ENCODE measurements around the gene PPP1R37.

The PPP1R37 gene

DNA sequence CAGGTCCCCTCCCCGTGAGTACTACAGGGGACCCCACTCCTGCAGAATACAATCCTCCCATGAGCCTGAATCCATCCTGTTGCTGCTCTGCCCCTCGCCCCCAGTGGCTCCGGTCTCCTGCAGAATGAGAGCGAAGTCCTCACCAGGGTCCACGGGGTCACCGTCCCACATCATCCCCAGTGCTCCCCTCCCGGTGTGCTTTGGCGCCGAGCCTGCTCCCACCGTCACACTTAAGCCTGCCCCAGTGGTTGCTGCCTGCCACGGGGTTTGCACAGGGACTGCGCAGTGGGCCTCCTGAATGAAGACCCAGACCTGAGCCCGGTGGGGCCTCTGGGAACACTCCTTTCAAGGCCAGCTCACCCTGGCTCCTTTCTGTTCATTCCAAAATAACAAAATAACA is 37.3 kb downstream of the PPP1R37 start:
- TF ChIP-seq POLR2A (IDR thresholded peaks at IDR 0.05; ENCODE audit: low read depth, low read length) (no peak), PAX5 (IDR thresholded peaks at IDR 0.05; ENCODE audit: insufficient read depth, low read length, severe bottlenecking) (no peak), POLR2AphosphoS5 (IDR thresholded peaks at IDR 0.05; ENCODE audit: low read depth, low read length) (no peak), POU2F2 (IDR thresholded peaks at IDR 0.05; ENCODE audit: low read depth, low read length) (no peak), SPI1 (IDR thresholded peaks at IDR 0.05; ENCODE audit: low read depth, low read length) (no peak), TAF1 (IDR thresholded peaks at IDR 0.05; ENCODE audit: low read depth, low read length) (no peak)
- DNase-seq (ENCODE audit: insufficient read length, low spot score) (no peak), FAIRE-seq (no peak)

DNA sequence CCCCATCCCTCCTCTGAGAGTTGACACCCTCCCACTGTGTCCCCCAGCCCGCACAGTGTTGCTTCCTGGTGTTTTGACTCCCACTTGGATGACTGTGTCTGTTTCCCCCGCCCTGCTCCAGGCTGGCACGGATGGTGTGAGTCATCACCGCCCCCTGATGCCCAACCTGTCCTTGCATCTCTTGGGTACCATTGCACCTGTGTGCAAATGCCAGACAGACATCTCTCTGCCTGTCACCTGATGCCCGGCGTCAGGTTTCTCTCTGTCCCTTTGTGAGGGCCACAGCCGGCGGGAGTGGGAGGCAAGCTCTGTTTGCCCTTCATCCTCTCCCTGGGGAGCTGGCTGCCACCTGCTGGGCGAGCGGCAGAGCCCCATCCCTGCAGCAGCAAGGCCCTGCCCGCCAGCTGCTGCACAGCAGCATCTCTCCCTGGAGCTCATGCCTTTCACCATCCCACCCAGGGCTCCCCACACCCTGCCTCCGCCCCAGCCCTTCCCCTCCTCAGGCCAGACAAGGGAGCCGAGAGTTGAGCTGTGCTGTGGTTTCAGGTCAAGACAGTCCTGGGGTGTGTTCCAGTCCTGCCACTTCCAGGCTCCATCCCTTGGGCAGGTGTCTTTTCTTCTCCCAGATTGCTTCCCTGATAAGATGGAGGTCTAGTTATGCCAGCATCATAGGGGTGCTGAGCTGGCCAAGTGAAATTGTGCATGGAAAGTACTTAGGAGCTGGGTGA is 38.1 kb downstream of the PPP1R37 start:
- DNase-seq (ENCODE audit: insufficient read length, low spot score) (no peak), FAIRE-seq (peak; percentile 55)
- no peak for TF ChIP-seq POU2F2 (IDR thresholded peaks at IDR 0.05; ENCODE audit: low read depth, low read length)
- no peak for TF ChIP-seq SPI1 (IDR thresholded peaks at IDR 0.05; ENCODE audit: low read depth, low read length)
- TF ChIP-seq POLR2A (IDR thresholded peaks at IDR 0.05; ENCODE audit: low read depth, low read length), result no peak
- TF ChIP-seq PAX5 (IDR thresholded peaks at IDR 0.05; ENCODE audit: insufficient read depth, low read length, severe bottlenecking), result no peak
- no peak for TF ChIP-seq TAF1 (IDR thresholded peaks at IDR 0.05; ENCODE audit: low read depth, low read length)
- no peak for TF ChIP-seq POLR2AphosphoS5 (IDR thresholded peaks at IDR 0.05; ENCODE audit: low read depth, low read length)

DNA sequence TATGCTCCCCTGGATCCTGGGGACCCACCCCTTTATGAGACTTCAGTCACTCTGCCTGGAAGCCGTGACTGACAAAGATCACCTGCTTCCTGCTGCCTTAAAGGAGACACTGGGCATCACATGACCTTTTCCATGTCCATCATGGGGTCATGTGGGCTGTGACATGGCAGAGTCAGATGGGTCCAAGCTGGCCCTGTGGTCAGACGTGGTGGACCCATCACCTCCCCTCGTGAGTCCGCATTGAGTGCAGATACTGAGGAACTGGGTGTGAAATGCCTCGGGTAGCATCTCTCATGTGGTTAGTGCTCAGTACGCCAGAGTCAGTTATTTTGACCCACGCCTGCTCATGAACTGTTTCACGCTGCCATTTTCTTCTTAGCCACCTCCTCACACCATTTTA is 40.7 kb downstream of the PPP1R37 start:
- DNase-seq (ENCODE audit: insufficient read length, low spot score) (no peak), FAIRE-seq (peak; percentile 77)
- TF ChIP-seq POLR2A (IDR thresholded peaks at IDR 0.05; ENCODE audit: low read depth, low read length), result no peak
- no peak for TF ChIP-seq POLR2AphosphoS5 (IDR thresholded peaks at IDR 0.05; ENCODE audit: low read depth, low read length)
- TF ChIP-seq TAF1 (IDR thresholded peaks at IDR 0.05; ENCODE audit: low read depth, low read length), result no peak
- no peak for TF ChIP-seq POU2F2 (IDR thresholded peaks at IDR 0.05; ENCODE audit: low read depth, low read length)
- TF ChIP-seq SPI1 (IDR thresholded peaks at IDR 0.05; ENCODE audit: low read depth, low read length), result no peak
- no peak for TF ChIP-seq PAX5 (IDR thresholded peaks at IDR 0.05; ENCODE audit: insufficient read depth, low read length, severe bottlenecking)

DNA sequence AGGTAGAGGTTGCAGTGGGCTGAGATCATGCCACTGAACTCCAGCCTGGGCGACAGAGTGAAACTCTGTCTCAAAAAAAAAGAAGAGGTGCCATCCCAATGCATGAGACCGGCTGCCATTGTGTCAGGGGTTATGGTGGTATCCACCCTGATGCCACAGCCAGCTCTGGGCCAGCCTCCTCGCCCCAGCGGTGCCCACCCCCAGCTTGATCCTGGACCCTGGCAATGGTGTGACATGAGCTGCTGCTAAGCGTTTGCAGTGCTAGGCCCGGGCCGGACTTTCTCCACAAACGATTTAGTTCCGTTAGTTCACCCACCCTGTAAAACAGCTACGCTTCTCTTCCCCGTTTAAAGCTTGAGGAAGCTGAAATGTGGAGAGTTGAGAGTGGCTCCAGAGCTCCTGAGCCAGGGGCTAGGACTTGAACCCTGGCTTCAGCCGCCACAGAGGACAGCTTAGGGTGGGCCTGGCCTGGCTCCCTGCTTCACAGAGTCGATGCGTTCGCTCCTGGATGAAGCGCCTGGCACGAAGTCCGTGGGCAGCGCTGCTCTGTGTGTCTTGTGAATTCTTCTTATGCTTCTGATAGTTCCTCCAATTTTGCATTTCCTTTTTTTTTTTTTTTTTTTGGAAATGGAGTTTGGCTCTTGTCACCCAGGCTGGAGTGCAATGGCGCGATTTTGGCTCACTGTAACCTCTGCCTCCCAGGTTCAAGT is 42.4 kb downstream of the PPP1R37 start:
- peak; percentile 69 for FAIRE-seq
- TF ChIP-seq SPI1 (IDR thresholded peaks at IDR 0.05; ENCODE audit: low read depth, low read length) (no peak), PAX5 (IDR thresholded peaks at IDR 0.05; ENCODE audit: insufficient read depth, low read length, severe bottlenecking) (no peak)
- DNase-seq (ENCODE audit: insufficient read length, low spot score), result no peak

DNA sequence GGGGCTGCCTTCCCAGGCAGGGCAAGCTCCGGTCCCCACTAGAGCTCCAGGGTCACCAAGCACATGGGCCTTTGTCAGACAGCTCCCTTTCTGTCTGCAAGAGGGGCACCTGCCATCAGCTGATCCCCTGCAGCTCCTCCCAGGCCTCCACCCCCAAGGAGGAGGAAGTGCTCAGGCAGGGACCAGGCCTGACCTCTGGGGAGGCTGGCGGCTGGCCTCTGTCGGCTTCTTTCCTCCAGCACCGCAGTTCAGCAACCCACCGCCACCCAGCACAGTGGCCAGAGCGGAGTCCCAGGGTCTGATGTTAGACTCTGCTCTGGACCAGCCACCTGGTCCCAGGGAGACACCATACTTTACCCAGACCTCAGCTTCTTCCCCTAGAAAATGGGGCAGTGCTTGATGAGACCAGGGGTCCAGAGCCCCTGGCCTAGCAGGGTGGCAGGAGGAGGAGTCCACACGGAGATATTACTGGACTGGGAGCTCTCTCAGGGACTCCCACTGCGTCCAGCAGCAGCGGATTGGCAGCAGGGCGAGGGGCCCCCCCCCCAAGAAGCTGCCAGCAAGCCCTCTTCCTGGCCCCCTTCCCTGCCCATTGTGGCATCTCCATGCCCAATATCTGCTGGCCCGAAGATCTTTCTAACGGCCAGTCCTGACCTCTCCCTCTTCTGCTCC is 43.7 kb downstream of the PPP1R37 start:
- TF ChIP-seq PAX5 (IDR thresholded peaks at IDR 0.05; ENCODE audit: insufficient read depth, low read length, severe bottlenecking) (no peak), POLR2A (IDR thresholded peaks at IDR 0.05; ENCODE audit: low read depth, low read length) (peak; percentile 38; the same call in 1 of the 2 replicates), TAF1 (IDR thresholded peaks at IDR 0.05; ENCODE audit: low read depth, low read length) (peak; percentile 34; the same call in 1 of the 2 replicates), POLR2AphosphoS5 (IDR thresholded peaks at IDR 0.05; ENCODE audit: low read depth, low read length) (0 out of 2 replicates have a peak, but pooled peaks have one; percentile 47), SPI1 (IDR thresholded peaks at IDR 0.05; ENCODE audit: low read depth, low read length) (peak; percentile 78), POU2F2 (IDR thresholded peaks at IDR 0.05; ENCODE audit: low read depth, low read length) (0 out of 2 replicates have a peak, but pooled peaks have one; percentile 41)
- FAIRE-seq, result no peak
- DNase-seq (ENCODE audit: insufficient read length, low spot score), result peak; percentile 73

DNA sequence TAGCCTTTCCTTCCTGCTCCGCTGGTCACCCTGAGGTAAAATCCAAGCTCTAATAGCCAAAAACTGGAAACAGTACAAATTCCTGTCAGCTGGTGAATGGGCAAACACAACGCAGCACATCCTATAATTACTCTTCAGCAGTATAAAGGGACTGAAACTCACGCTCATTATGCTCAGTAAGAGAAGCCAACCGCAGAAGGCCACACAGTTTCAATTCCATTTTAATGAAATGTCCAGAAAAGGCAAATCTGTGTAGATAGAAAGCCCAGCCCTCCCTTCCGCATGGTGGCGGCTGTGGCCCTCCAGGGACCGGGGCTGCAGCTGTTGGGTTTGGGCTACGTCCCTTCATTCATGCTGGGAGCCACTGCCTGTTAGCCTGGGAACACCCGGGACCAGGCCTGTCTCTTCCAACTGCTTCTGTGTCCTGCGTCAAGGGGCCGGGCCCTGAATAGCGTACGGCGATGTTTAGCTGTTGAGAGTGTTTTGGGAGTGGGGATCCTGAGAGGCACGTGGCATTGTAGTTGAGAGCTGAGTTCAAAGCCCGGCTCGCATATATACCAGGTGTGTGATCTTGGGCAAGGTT is 44.3 kb downstream of the PPP1R37 start:
- DNase-seq (ENCODE audit: insufficient read length, low spot score), result peak; percentile 81
- peak; percentile 96 for FAIRE-seq
- peak; percentile 55; the same call in 1 of the 2 replicates for TF ChIP-seq TAF1 (IDR thresholded peaks at IDR 0.05; ENCODE audit: low read depth, low read length)
- peak; percentile 51; the same call in 1 of the 2 replicates for TF ChIP-seq POU2F2 (IDR thresholded peaks at IDR 0.05; ENCODE audit: low read depth, low read length)
- no peak for TF ChIP-seq POLR2AphosphoS5 (IDR thresholded peaks at IDR 0.05; ENCODE audit: low read depth, low read length)
- TF ChIP-seq POLR2A (IDR thresholded peaks at IDR 0.05; ENCODE audit: low read depth, low read length), result peak; percentile 69; the same call in 1 of the 2 replicates
- TF ChIP-seq PAX5 (IDR thresholded peaks at IDR 0.05; ENCODE audit: insufficient read depth, low read length, severe bottlenecking), result peak; percentile 9
- peak; percentile 73 for TF ChIP-seq SPI1 (IDR thresholded peaks at IDR 0.05; ENCODE audit: low read depth, low read length)

DNA sequence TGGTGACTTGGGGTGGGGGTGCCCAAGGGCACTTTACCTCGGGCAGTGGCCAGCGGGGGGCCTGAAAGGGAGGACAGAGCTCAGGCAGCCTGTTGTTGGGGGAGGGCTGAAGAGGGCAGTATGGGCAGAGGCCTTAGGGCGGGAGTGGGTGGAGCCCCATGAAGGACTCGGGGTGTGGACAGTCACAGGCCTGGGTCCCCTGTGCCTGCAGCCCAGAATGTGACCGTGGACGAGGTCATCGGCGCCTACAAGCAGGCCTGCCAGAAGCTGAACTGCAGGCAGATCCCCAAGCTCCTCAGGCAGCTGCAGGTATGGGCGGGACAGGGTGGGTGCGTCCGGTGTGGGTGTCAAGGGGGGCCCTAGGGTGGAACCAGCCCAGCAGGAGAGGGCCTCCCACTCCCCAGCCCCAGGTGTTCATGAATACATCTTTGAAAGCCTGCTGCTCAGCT is 45.3 kb downstream of the PPP1R37 start:
- DNase-seq (ENCODE audit: insufficient read length, low spot score), result peak; percentile 57
- FAIRE-seq, result no peak
- TF ChIP-seq SPI1 (IDR thresholded peaks at IDR 0.05; ENCODE audit: low read depth, low read length) (no peak), POU2F2 (IDR thresholded peaks at IDR 0.05; ENCODE audit: low read depth, low read length) (no peak), POLR2A (IDR thresholded peaks at IDR 0.05; ENCODE audit: low read depth, low read length) (no peak), PAX5 (IDR thresholded peaks at IDR 0.05; ENCODE audit: insufficient read depth, low read length, severe bottlenecking) (no peak), TAF1 (IDR thresholded peaks at IDR 0.05; ENCODE audit: low read depth, low read length) (no peak), POLR2AphosphoS5 (IDR thresholded peaks at IDR 0.05; ENCODE audit: low read depth, low read length) (no peak)

DNA sequence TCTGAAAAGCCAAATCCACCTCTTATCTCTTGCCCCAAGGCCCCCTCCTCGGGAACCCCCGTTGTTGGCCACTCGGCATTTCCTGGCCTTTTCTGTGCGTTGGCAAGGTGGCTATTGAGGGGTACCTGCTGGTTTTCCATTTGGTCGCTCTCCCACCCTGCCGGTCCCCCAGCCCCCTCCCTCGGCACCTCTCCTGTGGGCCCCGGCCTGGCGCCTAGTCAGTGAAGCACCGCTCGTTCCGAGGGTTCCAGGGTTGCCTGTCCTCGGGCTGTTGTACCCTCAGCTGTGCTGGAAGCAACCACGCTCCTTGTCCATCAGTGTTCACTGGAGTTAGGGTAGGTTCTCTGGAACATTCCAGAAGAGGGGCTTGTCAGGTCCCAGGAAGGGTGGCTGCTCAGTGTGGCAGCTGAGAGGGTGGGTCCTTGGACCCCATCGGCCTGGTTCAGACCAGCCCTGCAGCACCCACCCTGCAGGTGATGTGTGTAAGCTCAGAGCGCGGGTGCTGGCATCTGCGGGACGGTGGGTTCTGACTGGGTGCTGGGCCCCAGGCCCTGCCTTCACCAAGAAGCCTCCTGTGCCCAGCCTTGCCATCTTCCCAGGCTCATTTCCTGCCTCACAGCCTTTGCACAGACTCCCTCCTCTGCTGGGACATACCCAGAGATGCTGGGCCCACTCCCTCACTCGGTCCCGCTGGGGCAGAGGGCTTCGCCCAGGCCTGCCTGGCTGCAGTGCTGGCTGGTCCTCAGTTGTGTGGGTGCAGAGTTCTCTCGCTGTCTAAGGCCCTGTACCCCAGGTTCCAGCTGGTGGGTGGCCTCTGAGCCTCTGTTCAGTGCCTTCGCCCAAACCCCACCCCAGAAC is 46.5 kb downstream of the PPP1R37 start:
- FAIRE-seq, result no peak
- TF ChIP-seq SPI1 (IDR thresholded peaks at IDR 0.05; ENCODE audit: low read depth, low read length), result no peak
- TF ChIP-seq POLR2AphosphoS5 (IDR thresholded peaks at IDR 0.05; ENCODE audit: low read depth, low read length), result no peak

More for the DNA sequence above, 46.5 kb downstream of the PPP1R37 start:
- DNase-seq (ENCODE audit: insufficient read length, low spot score), result peak; percentile 13
